GM12878 (cell line): ENCODE results near the gene MMP3. TPM values are rescaled to one million over a fixed set of nuclear protein-coding genes. Genes with fewer than 3 reads are reported as not detected.

Source experiments
- ATAC-seq: fragments of 200-7000 bp; cut with Tn5 transposase; 3 replicates; pipeline ENCODE4 v1.9.1; 2020; ENCODE audit warnings: mild to moderate bottlenecking, moderate library complexity
- BruUV-seq: library from RNA; stranded (reverse); fragments of 400-500 nt; replicated peaks from 2 replicates; lab custom pipeline; 2021; lab: Mats Ljungman, UMichigan
- CTCF ChIA-PET: fragments of 300-600 bp; sonication (Branson Sonifier 250); formaldehyde crosslinking; extraction: SDS; loops from one replicate; lab custom pipeline; 2021; ENCODE audit warnings: inconsistent platforms; lab: Yijun Ruan, JAX
- POLR2A ChIA-PET: fragments of 350-600 bp; formaldehyde crosslinking; extraction: SDS; loops from one replicate; lab custom pipeline; 2021; ENCODE audit warnings: inconsistent platforms; lab: Charles Lee
- RAD21 ChIA-PET: fragments of 300-600 bp; sonication (Branson Sonifier 250); formaldehyde crosslinking; loops from one replicate; lab custom pipeline; 2023; ENCODE audit warnings: antibody characterized with exemption; ENCODE audit not compliant: unreplicated experiment; lab: Charles Lee
- SMC1A ChIA-PET: fragments of 300-600 bp; sonication (Branson Sonifier 250); formaldehyde crosslinking; loops from one replicate; lab custom pipeline; 2023; ENCODE audit not compliant: unreplicated experiment, uncharacterized antibody; lab: Charles Lee
- DNase-seq: peaks from one replicate; pipeline ENCODE4 v3.0.0-alpha.2; 2011; ENCODE audit warnings: low read depth, low spot score
- FAIRE-seq: peaks from 3 replicates; lab custom pipeline; 2011; peaks lifted over from hg19 to GRCh38; lab: Jason Lieb, UNC
- H2AFZ ChIP-seq: 2 replicates; pipeline ENCODE4 v1.6.0; 2011; ENCODE audit warnings: low read depth, low read length, control low read depth; ENCODE audit not compliant: control insufficient read depth
- H3K27ac ChIP-seq: 2 replicates; pipeline ENCODE4 v1.5.1; 2011; ENCODE audit warnings: control low read depth; ENCODE audit not compliant: control insufficient read depth, insufficient read depth
- H3K27me3 ChIP-seq, 2 experiments: replicated peaks in 1 of 2; 2 replicates each; pipeline versions ENCODE4 v1.6.0 to v1.6.1; 2011; ENCODE audit warnings: low read length in 1 of 2; ENCODE audit not compliant: control insufficient read depth in 2 of 2, insufficient read depth in 2 of 2
- H3K36me3 ChIP-seq, 2 experiments: 2 replicates each; pipeline ENCODE4 v1.5.1; 2011; ENCODE audit warnings: low read length in 1 of 2; ENCODE audit not compliant: control insufficient read depth in 2 of 2, insufficient read depth in 2 of 2
- H3K4me1 ChIP-seq: 2 replicates; pipeline ENCODE4 v1.6.1; 2011; ENCODE audit warnings: mild to moderate bottlenecking, low read length, moderate library complexity, mixed read lengths; ENCODE audit not compliant: control insufficient read depth, insufficient read depth
- H3K4me2 ChIP-seq: 2 replicates; pipeline ENCODE4 v1.6.0; 2011; ENCODE audit warnings: control low read depth; ENCODE audit not compliant: control insufficient read depth, insufficient read depth
- H3K4me3 ChIP-seq: fragments of 200-600 bp; sonication (generic); 2 replicates; pipeline ENCODE4 v1.5.1; 2016
- H3K79me2 ChIP-seq: 2 replicates; pipeline ENCODE4 v1.6.0; 2011; ENCODE audit warnings: low read length; ENCODE audit not compliant: control insufficient read depth, insufficient read depth
- H3K9ac ChIP-seq: 2 replicates; pipeline ENCODE4 v1.8.0; 2011; ENCODE audit warnings: low read length, control low read depth, mixed read lengths; ENCODE audit not compliant: control insufficient read depth, insufficient read depth
- H3K9me3 ChIP-seq: replicated peaks from 3 replicates; pipeline ENCODE4 v1.5.1; 2011; ENCODE audit warnings: mild to moderate bottlenecking, low read length; ENCODE audit not compliant: control insufficient read depth, insufficient read depth
- H4K20me1 ChIP-seq: 2 replicates; pipeline ENCODE4 v1.6.0; 2011; ENCODE audit not compliant: control insufficient read depth, insufficient read depth
- ATF2 ChIP-seq: IDR thresholded peaks from 2 replicates; pipeline ENCODE4 v1.6.1; 2012; ENCODE audit warnings: low read length, inconsistent platforms
- BCL3 ChIP-seq: IDR thresholded peaks from 2 replicates; pipeline ENCODE4 v1.6.1; 2011; ENCODE audit warnings: borderline replicate concordance, low read depth, mild to moderate bottlenecking, moderate library complexity, low read length; ENCODE audit not compliant: insufficient read depth, poor library complexity, severe bottlenecking
- CBX3 ChIP-seq: fragments of 200-600 bp; sonication (generic); IDR thresholded peaks from 2 replicates; pipeline ENCODE4 v1.6.1; 2016; ENCODE audit warnings: low read depth, borderline replicate concordance
- CREB1 ChIP-seq: IDR thresholded peaks from 2 replicates; pipeline ENCODE4 v1.6.1; 2012; ENCODE audit warnings: low read depth, mild to moderate bottlenecking, inconsistent platforms
- EZH2 ChIP-seq: IDR thresholded peaks from 2 replicates; pipeline ENCODE4 v1.6.1; 2012; ENCODE audit warnings: low read depth, mild to moderate bottlenecking, control low read depth, inconsistent platforms, low read length, borderline replicate concordance; ENCODE audit not compliant: control insufficient read depth
- GATAD2B ChIP-seq: fragments of 450-650 bp; conservative IDR thresholded peaks from 2 replicates; pipeline ENCODE4 v1.6.1; 2017; ENCODE audit warnings: low read depth, mild to moderate bottlenecking, moderate library complexity
- KAT2A ChIP-seq: conservative IDR thresholded peaks from 2 replicates; pipeline ENCODE4 v1.6.1; 2011; ENCODE audit warnings: low read depth, low read length; ENCODE audit not compliant: control insufficient read depth
- MEF2B ChIP-seq: fragments of 450-650 bp; IDR thresholded peaks from 2 replicates; pipeline ENCODE4 v1.6.1; 2018; ENCODE audit warnings: mild to moderate bottlenecking, moderate library complexity; ENCODE audit not compliant: partially characterized antibody, poor library complexity, severe bottlenecking
- NR2F1 ChIP-seq: fragments of 450-650 bp; conservative IDR thresholded peaks from 2 replicates; pipeline ENCODE4 v1.6.1; 2017; ENCODE audit warnings: mild to moderate bottlenecking
- RAD51 ChIP-seq: fragments of 450-650 bp; IDR thresholded peaks from 2 replicates; pipeline ENCODE4 v1.6.1; 2016; ENCODE audit warnings: moderate library complexity, mild to moderate bottlenecking, inconsistent platforms
- RUNX3 ChIP-seq: IDR thresholded peaks from 2 replicates; pipeline ENCODE4 v1.6.1; 2012; ENCODE audit warnings: low read length, inconsistent platforms
- SREBF1 ChIP-seq: IDR thresholded peaks from 2 replicates; pipeline ENCODE4 v1.6.1; 2012; ENCODE audit warnings: mild to moderate bottlenecking, low read length
- ZBTB40 ChIP-seq: fragments of 450-650 bp; IDR thresholded peaks from 2 replicates; pipeline ENCODE4 v1.6.1; 2016; ENCODE audit warnings: mild to moderate bottlenecking, moderate library complexity, borderline replicate concordance
- WGBS: methylation state at CpG from one replicate; pipeline ENCODE4 v1.1.6; 2016; ENCODE audit warnings: low lambda C conversion rate; ENCODE audit not compliant: insufficient replicate concordance, insufficient coverage; ENCODE audit errors: missing lambda C conversion rate; 5-methylcytosine and 5-hydroxymethylcytosine counted together
- in situ Hi-C: fragments of 300-500 bp; cut with MboI; formaldehyde crosslinking; loops from 9 replicates; pipeline ENCODE4 v1.14.3; 2018; ENCODE audit warnings: mixed read lengths
- intact Hi-C: fragments of 100-400 bp; cut with micrococcal nuclease; formaldehyde crosslinking; loops from one replicate; pipeline ENCODE4 v1.14.2; 2022; ENCODE audit not compliant: unreplicated experiment
- polyA plus RNA-seq, 11 experiments: library from polyadenylated mRNA; depleted of rRNA in 4 of 11; unstranded in 6 of 11; stranded (reverse) in 5 of 11; fragments of >200 nt; fragmentation: Nextera tagmentation in 4 of 11; fragmentation: Illumina TruSeq in 1 of 11; extraction: Ambion mirVana in 4 of 11; extraction: Trizol in 1 of 11; gene quantifications; 1 replicate in 1 of 11; 2 replicates in 10 of 11; pipeline versions ENCODE4 v1.2.1 to v1.2.3, GENCODE V29; 2011 to 2016; ENCODE audit warnings: inconsistent platforms in 2 of 11, missing spikeins in 2 of 11, low read depth in 1 of 11
- total RNA-seq, 4 experiments: library from RNA; depleted of rRNA in 3 of 4; stranded (reverse); fragments of >200 nt in 3 of 4; fragmentation: Illumina TruSeq in 1 of 4; extraction: Trizol in 1 of 4; gene quantifications; 2 replicates each; pipeline versions ENCODE4 v1.2.1 to v1.2.3, GENCODE V29; 2013 to 2021

Gene MMP3
- total and polyA plus RNA-seq, 10 of the 15 experiments (the other 5 are each of a cell fraction or from before 2014, with no cell fraction given), result 0.02 to 1.2 TPM; not detected in 8

GRCh38 chr11:102802341-102802740 lies 41.1 kb downstream of the MMP3 start (continued):
- TF ChIP-seq ZBTB40 (no peak), SREBF1 (no peak), KAT2A (no peak), GATAD2B (no peak), BCL3 (no peak)
- TF ChIP-seq, all 136 proteins: peak for 0

GRCh38 chr11:102800767-102801166 lies 42.6 kb downstream of the MMP3 start:
- ChIA-PET RAD21 (interaction anchor here (1.3 kb wide), 1 partner anchor 114 kb away, joined by 3 read pairs; no protein-coding TSS in a partner anchor), SMC1A (no interaction called here), POLR2A (interaction anchor here (0.5 kb wide), 1 partner anchor 91 kb away, joined by 3 read pairs; no protein-coding TSS in a partner anchor), CTCF (no interaction called here)
- no peak for FAIRE-seq
- no TSS peak for BruUV-seq
- Histone ChIP-seq H3K9ac (no peak overlapping the region), H3K79me2 (no peaks in the 10 kb centered on the region), H3K9me3 (no peaks in the 10 kb centered on the region), H4K20me1 (no peaks in the 10 kb centered on the region), H3K36me3 (no peaks in the 10 kb centered on the region), H3K4me1 (no peaks in the 10 kb centered on the region), H3K27me3 (no peaks in the 10 kb centered on the region; a peak in 1 of 4 replicates), H3K4me2 (no peak overlapping the region), H3K4me3 (no peak overlapping the region), H3K27ac (no peak overlapping the region), H2AFZ (no peak overlapping the region)
- no peak for DNase-seq
- intact Hi-C loops, result no loop called here
- 11% methylated on average over 4 of the region's 4 CpGs for WGBS
- no peak for TF ChIP-seq RUNX3
- TF ChIP-seq CREB1, result no peak
- no peak for TF ChIP-seq MEF2B
- TF ChIP-seq EZH2, result no peak
- TF ChIP-seq CBX3, result no peak
- no peak for TF ChIP-seq RAD51
- TF ChIP-seq ATF2, result no peak
- TF ChIP-seq NR2F1, result no peak
- no peak for ATAC-seq
- in situ Hi-C loops, result no loop called here
